GM12865 (cell line): ENCODE measurements around the gene TOMM20.
"Not testable (repeated sequence)": the region's sequence is repeated elsewhere in the genome, so short reads cannot be mapped to it uniquely, and the experiment has no call there.

Experiments
- DNase-seq: peaks from one replicate; pipeline ENCODE4 v3.0.0; 2010; ENCODE audit warnings: low read depth
- H3K4me3 ChIP-seq: 2 replicates; pipeline ENCODE4 v1.5.1; 2011; ENCODE audit warnings: mild to moderate bottlenecking, low read depth, low read length, control low read depth
- CTCF ChIP-seq: IDR thresholded peaks from 2 replicates; pipeline ENCODE4 v1.5.1; 2011; ENCODE audit warnings: low read length, control low read depth, low read depth, inconsistent platforms; ENCODE audit not compliant: insufficient read depth; ENCODE audit errors: missing control alignments

Gene TOMM20

GRCh38 chr1:235073331-235073967 lies 55.2 kb downstream of the TOMM20 start:
- no peak overlapping the region for H3K4me3 ChIP-seq
- no peak for DNase-seq
- TF ChIP-seq CTCF, result no peak

- not testable (repeated sequence) for H3K4me3 ChIP-seq, DNase-seq
Observed at GRCh38 chr1:235072577-235072976, 56.1 kb downstream of the TOMM20 start.

GRCh38 chr1:235072096-235072495 lies 56.5 kb downstream of the TOMM20 start:
- no peak for TF ChIP-seq CTCF

DNA sequence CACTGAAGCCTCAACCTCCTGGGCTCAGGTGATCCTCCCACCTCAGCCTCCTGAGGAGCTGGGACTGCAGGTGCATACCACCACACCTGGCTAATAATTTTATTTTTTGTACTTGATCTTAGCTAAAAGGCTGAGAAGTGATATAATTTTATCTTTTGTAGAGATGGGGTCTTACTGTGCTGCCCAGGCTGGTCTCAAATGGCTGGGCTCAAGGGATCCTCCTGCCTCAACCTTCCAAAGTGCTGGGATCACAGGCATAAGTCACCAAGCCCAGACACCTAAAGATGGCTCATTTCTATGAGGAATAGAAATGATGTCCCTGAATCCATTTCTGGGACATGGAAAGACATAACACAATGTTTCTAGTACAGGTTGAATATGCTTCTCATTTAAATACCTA lies 57.8 kb downstream of the TOMM20 start:
- no peak overlapping the region for H3K4me3 ChIP-seq
- TF ChIP-seq CTCF, result no peak
- DNase-seq, result no peak

More at GRCh38 chr1:235072096-235072495, 56.5 kb downstream of the TOMM20 start:
- DNase-seq, result no peak
- H3K4me3 ChIP-seq, result no peak overlapping the region

DNA sequence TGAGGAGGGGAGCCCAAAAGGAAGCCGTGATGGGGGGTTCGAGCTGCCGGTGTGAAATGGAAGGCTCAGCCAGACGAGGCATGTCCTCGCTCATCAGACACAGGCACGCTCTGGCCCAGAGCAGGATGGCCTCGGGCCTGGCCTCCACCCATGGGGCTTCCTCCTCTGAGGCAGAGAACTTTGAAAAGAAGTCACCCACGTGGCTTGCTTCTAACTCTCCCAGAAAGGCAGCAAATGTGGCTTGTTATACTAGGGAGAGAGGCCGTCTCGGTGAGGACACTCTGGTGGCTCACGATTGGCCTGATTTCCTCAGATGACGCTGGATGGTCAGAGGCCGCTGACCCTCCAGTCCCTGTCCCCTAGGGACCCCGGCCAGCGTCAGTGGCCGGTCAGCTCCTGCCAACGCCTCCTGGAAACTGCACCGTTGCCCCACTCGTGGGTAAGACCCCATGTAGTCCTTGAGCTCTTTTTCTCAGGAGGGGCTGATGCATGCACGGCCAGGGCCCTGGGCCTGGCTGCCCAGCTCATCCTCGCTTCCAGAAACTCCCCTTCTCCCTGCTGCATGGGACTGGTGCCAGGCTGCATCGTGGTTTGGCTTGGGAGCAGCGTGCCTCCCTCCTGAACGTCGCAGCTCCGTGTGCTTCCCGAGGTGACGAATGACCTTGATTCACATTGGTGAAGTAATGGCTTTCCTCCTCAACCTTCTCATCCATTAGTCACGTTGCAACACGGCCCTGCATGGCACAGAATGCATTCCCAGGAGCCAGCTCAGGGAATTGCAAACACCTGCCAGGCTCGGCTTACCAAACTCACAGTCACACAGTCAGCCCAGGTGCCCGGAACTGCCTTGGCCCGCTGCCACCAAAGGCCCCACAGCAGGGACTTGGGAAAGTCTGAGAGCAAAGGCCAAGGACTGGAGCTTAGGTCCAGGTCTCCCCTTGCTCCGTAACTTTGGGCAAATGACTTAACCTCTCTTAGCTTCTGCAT lies 58.8 kb downstream of the TOMM20 start:
- DNase-seq, result no peak
- TF ChIP-seq CTCF, result no peak
- H3K4me3 ChIP-seq, result no peak overlapping the region

DNA sequence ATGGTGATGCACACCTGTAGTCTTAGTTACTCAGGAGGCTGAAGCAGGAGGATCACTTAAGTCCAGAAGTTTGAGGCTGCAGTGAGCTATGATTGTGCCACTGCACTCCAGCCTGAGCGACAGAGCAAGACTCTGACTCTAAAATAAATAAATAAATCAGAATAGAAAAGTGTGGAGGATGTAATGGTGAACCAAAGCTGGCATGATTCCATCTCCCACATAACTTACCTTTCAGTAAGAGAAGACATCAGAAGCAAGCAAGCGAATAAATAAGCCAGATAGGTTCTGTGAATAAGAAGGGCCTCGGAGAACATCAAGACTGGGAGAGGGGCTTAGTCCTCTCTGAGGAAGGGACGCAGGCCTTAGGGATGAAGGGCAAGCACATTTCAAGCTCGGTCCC lies 59.5 kb downstream of the TOMM20 start:
- no peak overlapping the region for H3K4me3 ChIP-seq
- no peak for DNase-seq
- TF ChIP-seq CTCF, result no peak

DNA sequence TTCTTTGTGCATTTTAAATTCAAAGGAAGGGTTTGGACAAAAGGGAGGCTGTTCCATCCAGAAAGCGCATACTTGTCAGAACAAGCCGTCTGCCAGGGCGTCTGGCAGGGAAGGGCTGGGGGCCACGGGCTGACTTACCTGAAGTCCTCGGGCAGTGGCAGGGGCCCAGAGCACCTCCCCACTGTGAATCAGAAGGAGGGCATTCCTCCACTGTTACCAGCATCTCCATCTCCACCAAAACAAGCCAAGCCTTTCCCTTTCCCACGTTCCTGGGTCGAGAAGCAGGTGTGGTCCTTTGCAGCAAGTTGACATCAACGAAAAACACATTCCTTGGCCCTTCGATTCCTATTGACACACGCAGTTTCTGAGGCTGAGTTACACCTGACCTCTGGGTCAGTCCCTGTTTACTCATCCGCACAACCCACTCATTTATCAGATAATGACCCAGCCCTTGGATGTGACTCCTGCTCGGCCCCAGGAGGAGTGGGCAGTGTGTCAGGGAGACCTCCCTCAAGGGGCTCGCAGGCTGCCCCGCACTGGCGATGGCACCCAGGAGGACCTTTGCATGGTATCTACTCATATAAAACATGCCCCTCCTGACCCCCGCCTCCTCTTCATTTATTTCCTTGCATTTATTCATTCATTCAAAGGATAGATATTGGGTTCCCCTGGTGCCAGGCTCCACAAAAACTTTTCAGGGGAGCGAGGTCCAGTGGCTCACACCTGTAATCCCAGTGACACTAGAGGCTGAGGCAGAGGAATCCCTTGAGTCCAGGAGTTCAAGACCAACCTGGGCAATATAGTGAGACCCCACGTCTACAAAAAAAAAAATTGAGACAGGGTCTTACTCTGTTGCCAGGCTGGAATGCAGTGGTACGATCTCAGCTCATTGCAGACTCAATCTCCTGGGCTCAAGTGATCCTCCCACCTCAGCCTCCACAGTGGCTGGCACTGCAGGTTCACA lies 60.2 kb downstream of the TOMM20 start:
- no peak overlapping the region for H3K4me3 ChIP-seq
- no peak for TF ChIP-seq CTCF
- DNase-seq, result no peak
